Heart left ventricle (tissue), 13 donors: ENCODE measurements around the gene CACNA2D3.

Experiments
- CTCF ChIP-seq, 12 donors: fragments of 200-600 bp; sonication (generic) in 4 of 12; IDR thresholded peaks; one replicate each; pipeline versions ENCODE4 v1.5.0 to v1.8.0; 2018 to 2022; ENCODE audit warnings: antibody characterized with exemption in 12 of 12, mild to moderate bottlenecking in 5 of 12
- POLR2A ChIP-seq, 2 donors: fragments of 450-650 bp; IDR thresholded peaks; one replicate each; pipeline ENCODE4 v1.6.1; 2017; ENCODE audit warnings: antibody characterized with exemption in 2 of 2, mild to moderate bottlenecking in 2 of 2, moderate library complexity in 2 of 2
- donor health status: ischemic (EF 13 %, LVEDD 7.1; RV severe dilation, severe dysfunction).
- donor health status: DM: no; HTN: yes; CAD: no.
- donor health status: DM: no; HTN: no; CAD: no.
- donor health status: ischemic (EF 25% LVEDD 6.9; RV normal size, moderate dysfunction).
- donor health status: ischemic (EF 25% LVEDD 5.7; RV mildly dilated, moderate dysfunction).
- donor health status: ischemic (EF 35%, LVEDD 5.7; RV mildly dilated, moderate dysfunction).
- donor health status: nonischemic (EF 11% LVEDD 7.7; RV severe dilation, severe dysfunction).
- donor health status: DM: yes; HTN: yes; CAD: no.
- donor health status: PGD.
- donor health status: ischemic (EF 29% LVEDD 5.4; RV normal size, mild dysfunction).
- donor health status: nonischemic (EF 23%, LVEDD 6.1; RV moderate dilation, normal function).

- TF ChIP-seq CTCF (IDR thresholded peaks at IDR 0.05) = no peak
- no peak for TF ChIP-seq POLR2A (IDR thresholded peaks at IDR 0.05)
These were observed 312.4 kb downstream of the CACNA2D3 start for GRCh38 chr3:54434756-54435155.
